Measurements from ENCODE around the gene VPS8. TPM values are rescaled to one million over a fixed set of nuclear protein-coding genes. Genes with fewer than 3 reads are reported as not detected.
A peak's percentile ranks its signal among the peaks of the same experiment; 100 is the strongest.

The VPS8 gene
- total RNA-seq, 2 donors from 2014 or later: 40.1 to 78.0 TPM

- H3K4me3 ChIP-seq: no peak overlapping the region
- no peak for ATAC-seq (ENCODE audit: insufficient number of reproducible peaks, low FRiP score, low read depth)
- DNase-seq (ENCODE audit: low spot score): no peak
Observed at GRCh38 chr3:185070491-185071286, 258.7 kb downstream of the VPS8 start.

GRCh38 chr3:185071287-185071800, 259.4 kb downstream of the VPS8 start:
- no peak for TF ChIP-seq CTCF (IDR thresholded peaks at IDR 0.05)
- H3K36me3 ChIP-seq: no peaks in the 10 kb centered on the region
- H3K27me3 ChIP-seq (replicated peaks; ENCODE audit: insufficient read depth): no peaks in the 10 kb centered on the region
- ATAC-seq (ENCODE audit: insufficient number of reproducible peaks, low FRiP score, low read depth) (no peak), DNase-seq (ENCODE audit: low spot score) (no peak)
- H3K4me1 ChIP-seq (ENCODE audit: control insufficient read depth in 1 of 2, low read depth in 2 of 2): no peaks in the 10 kb centered on the region
- no peak overlapping the region for H3K4me3 ChIP-seq
- H3K9me3 ChIP-seq: no peaks in the 10 kb centered on the region
- H3K27ac ChIP-seq: no peak overlapping the region

More at GRCh38 chr3:185070491-185071286, 258.7 kb downstream of the VPS8 start:
- Histone ChIP-seq H3K36me3 (no peaks in the 10 kb centered on the region), H3K27me3 (replicated peaks; ENCODE audit: insufficient read depth) (no peaks in the 10 kb centered on the region), H3K4me1 (ENCODE audit: control insufficient read depth in 1 of 2, low read depth in 2 of 2) (no peaks in the 10 kb centered on the region), H3K9me3 (no peaks in the 10 kb centered on the region), H3K27ac (no peak overlapping the region)
- peak; percentile 19 for TF ChIP-seq CTCF (IDR thresholded peaks at IDR 0.05)

- Histone ChIP-seq H3K9me3 (no peaks in the 10 kb centered on the region), H3K4me3 (no peak overlapping the region), H3K27me3 (replicated peaks; ENCODE audit: insufficient read depth) (no peaks in the 10 kb centered on the region), H3K27ac (no peak overlapping the region), H3K4me1 (ENCODE audit: control insufficient read depth in 1 of 2, low read depth in 2 of 2) (peaks cover 8 to 27% of the 10 kb centered on the region in 2 donors), H3K36me3 (no peaks in the 10 kb centered on the region)
- TF ChIP-seq CTCF (IDR thresholded peaks at IDR 0.05): no peak
- ATAC-seq (ENCODE audit: insufficient number of reproducible peaks, low FRiP score, low read depth) (no peak), DNase-seq (ENCODE audit: low spot score) (no peak)
Observed at GRCh38 chr3:185075547-185075946, 263.6 kb downstream of the VPS8 start.

GRCh38 chr3:185076219-185076618, 264.3 kb downstream of the VPS8 start:
- no peak overlapping the region for H3K4me3 ChIP-seq
- ATAC-seq (ENCODE audit: insufficient number of reproducible peaks, low FRiP score, low read depth): no peak
- no peak for DNase-seq (ENCODE audit: low spot score)
- no peak overlapping the region for H3K27ac ChIP-seq
- no peaks in the 10 kb centered on the region for H3K9me3 ChIP-seq
- H3K27me3 ChIP-seq (replicated peaks; ENCODE audit: insufficient read depth): no peaks in the 10 kb centered on the region
- H3K4me1 ChIP-seq (ENCODE audit: control insufficient read depth in 1 of 2, low read depth in 2 of 2): peaks cover 8 to 27% of the 10 kb centered on the region in 2 donors
- no peak for TF ChIP-seq CTCF (IDR thresholded peaks at IDR 0.05)
- no peaks in the 10 kb centered on the region for H3K36me3 ChIP-seq

- DNase-seq (ENCODE audit: low spot score) (no peak), ATAC-seq (ENCODE audit: insufficient number of reproducible peaks, low FRiP score, low read depth) (no peak)
- Histone ChIP-seq H3K9me3 (no peaks in the 10 kb centered on the region), H3K4me3 (no peak overlapping the region), H3K27ac (peak overlapping the region in 1 of 2 donors; percentile 0), H3K27me3 (replicated peaks; ENCODE audit: insufficient read depth) (no peaks in the 10 kb centered on the region), H3K36me3 (peaks cover 4% of the 10 kb centered on the region), H3K4me1 (ENCODE audit: control insufficient read depth in 1 of 2, low read depth in 2 of 2) (peaks cover 8 to 27% of the 10 kb centered on the region in 2 donors)
- no peak for TF ChIP-seq CTCF (IDR thresholded peaks at IDR 0.05)
Observed at GRCh38 chr3:185079625-185080024, 267.7 kb downstream of the VPS8 start.

All from thoracic aorta (tissue), 2 donors.